ENCODE results near the gene NUP42.

- TF ChIP-seq ZNF274 (IDR thresholded peaks at IDR 0.05; ENCODE audit: low read depth, low read length) (no peak), YY1 (IDR thresholded peaks at IDR 0.05; ENCODE audit: insufficient read depth, insufficient read length) (no peak)
Observed at GRCh38 chr7:23205909-23206767, 24.3 kb downstream of the NUP42 start.

Measured in NT2/D1 (cell line).